Epidermal melanocyte (primary cell): ENCODE results near the gene UBXN10.

ENCODE experiments used
- DNase-seq: peaks from one replicate; pipeline ENCODE4 v3.0.0; 2011; ENCODE audit warnings: low spot score; ENCODE audit not compliant: insufficient read length

The UBXN10 gene

DNA sequence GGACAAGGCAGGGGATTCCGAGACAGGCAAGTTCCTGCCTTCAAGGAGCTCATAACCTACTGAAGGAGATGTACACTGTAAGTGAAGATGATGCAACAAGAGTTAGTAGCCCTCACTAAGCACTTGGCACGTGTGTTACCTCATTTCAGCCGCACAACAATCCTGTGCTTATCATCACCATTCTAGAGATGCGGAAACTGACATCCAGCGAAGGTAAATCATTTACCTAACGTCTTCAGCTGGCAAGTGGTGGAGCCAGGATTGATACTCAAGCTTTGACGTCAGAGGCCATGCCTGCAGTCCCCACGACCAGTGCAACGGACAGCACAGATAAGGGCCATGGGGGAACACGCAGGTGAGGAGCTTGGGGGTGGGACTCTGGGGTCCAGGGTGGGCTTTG lies 2.9 kb upstream of the UBXN10 start:
- DNase-seq, result no peak

DNA sequence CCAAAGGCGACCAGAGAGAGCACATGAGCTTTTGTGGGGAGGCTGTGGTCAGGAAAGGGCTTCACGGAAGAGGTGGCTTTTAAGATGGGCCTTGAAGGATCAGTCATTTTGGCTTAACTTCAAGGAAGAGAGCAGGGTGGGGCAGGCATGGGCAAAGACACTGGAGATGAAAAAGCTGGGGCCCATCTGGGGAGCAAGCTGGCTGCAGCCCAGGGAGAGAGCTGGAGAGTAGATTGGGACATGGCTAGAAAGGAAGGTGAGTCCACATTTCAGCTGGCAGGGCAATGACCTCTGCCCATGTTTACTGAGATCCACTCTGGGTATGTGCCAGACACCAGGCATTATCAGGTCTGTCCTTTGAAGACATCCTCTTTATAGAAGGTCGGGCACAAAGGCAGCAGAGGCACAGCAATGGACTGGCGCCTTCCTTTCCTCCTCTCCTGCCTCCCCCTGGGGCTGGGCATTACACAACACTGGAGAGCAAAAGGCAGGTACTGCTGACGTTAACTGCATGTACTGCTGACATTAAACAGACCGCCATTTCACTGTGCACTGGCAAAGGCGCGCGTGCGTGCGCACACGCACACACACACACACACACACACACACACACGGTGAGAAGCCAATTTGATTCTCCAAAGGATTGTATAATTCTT lies 2.2 kb upstream of the UBXN10 start:
- DNase-seq, result no peak

- no peak for DNase-seq
These were observed 1.4 kb upstream of the UBXN10 start for GRCh38 chr1:20184481-20184900.

DNA sequence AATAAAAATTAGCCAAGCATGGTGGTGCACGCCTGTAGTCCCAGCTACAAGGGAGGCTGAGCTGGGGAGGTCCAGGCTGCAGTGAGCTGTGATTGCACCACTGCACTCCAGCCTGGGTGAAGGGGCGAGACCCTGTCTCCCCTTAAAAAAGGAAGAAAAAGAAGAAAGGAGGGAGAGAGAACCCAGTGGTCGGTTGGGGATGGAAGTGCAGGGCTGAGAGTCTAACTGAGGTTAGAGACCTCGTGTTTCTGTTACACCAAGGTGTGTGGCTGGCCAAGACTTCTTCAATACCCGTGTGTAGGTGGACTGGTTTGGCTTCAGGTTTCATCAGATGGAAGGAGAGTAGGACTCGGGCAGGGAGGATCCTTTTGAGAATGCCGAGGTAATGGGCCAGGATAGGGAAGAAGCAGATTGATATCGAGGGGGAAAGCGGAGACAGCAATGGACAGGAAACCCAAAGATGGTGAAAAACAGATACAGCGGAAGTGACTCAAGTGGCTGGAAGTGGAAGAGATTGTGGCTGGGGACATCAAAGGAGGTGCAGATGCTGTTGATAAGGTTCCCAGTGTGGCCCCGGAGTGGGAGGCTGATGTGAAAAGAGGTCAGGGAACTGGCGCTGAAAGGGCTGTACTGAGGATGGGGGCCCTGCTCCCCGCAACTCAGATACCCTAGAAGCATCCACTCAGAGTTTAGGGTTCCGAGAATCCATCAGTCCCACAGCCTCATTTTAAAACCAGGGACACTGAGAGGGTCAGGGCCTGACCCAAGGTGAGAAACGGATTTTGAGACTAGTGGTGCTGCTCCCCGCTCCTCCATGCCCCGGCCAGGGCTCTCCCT lies 681 bp upstream of the UBXN10 start:
- DNase-seq, result no peak

- no peak for DNase-seq
These were observed 1.4 kb downstream of the UBXN10 start for GRCh38 chr1:20187103-20187812.

- no peak for DNase-seq
These were observed 2.0 kb downstream of the UBXN10 start for GRCh38 chr1:20187813-20188454.

DNA sequence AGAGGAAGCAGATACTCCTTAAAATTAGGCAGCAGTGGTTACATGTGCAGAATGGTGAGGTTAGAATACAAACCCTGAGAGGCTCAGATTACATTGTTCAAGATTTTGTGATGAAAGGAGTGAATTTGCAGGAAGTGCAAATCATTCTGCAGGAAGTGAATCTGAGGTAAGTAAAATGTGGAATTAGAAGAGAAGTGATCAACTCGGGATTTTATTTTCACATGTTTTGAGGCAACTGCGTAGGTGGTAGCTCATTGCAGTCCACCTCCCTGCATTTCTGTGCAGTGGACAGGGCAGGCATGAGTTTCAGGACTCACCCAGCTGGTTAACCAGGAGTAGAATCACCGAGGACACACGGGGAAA lies 2.5 kb downstream of the UBXN10 start:
- DNase-seq, result no peak

- DNase-seq, result no peak
These were observed 3.8 kb downstream of the UBXN10 start for GRCh38 chr1:20189664-20190063.

- no peak for DNase-seq
These were observed 4.6 kb downstream of the UBXN10 start for GRCh38 chr1:20190256-20191160.

- DNase-seq, result no peak
These were observed 5.5 kb downstream of the UBXN10 start for GRCh38 chr1:20191266-20191825.

- no peak for DNase-seq
These were observed 6.5 kb downstream of the UBXN10 start for GRCh38 chr1:20192364-20192763.

DNA sequence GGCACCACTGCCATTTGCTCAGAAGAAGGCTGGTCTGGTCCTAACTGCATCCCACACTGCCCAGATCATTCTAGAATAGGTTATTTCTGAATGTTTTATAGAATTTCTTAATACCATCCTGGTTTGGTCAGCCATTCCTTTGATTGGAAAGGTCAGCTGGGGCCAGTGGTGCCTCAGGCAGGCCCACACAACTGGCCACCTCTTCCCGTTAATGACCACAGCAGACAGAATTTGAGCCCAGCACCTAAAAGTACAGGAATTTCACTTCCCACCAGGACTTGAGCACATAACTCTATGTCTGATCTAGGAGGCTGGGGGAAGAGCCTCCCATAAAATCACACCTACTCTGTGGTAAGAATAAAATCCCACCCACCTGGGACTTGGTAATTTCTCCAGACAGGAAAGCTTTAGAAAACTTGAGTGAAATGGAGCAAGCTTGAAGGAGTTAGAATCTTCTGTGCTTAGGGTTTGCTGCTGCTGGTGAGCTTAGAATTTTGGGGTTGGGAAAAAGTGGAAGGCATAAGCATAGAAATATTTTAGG lies 7.0 kb downstream of the UBXN10 start:
- DNase-seq, result no peak

DNA sequence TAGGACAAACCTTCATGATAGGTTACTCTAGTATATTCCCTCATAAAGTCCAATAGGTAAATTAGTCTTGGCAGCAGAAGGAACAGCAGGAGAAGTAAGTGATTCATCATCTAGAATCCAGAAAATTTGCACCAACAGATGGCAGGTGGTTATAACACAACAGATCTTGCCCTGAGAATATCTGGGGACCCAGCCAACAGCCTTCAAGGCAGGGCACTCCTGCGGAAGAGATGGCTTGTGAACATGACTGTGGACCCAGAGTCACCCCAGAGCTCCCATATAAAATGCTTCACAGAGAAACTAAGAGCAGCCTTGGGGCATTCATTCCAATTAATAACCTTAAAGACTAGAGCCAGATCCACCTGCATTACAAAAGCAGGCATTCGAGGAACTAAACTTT lies 8.3 kb downstream of the UBXN10 start:
- DNase-seq, result no peak

DNA sequence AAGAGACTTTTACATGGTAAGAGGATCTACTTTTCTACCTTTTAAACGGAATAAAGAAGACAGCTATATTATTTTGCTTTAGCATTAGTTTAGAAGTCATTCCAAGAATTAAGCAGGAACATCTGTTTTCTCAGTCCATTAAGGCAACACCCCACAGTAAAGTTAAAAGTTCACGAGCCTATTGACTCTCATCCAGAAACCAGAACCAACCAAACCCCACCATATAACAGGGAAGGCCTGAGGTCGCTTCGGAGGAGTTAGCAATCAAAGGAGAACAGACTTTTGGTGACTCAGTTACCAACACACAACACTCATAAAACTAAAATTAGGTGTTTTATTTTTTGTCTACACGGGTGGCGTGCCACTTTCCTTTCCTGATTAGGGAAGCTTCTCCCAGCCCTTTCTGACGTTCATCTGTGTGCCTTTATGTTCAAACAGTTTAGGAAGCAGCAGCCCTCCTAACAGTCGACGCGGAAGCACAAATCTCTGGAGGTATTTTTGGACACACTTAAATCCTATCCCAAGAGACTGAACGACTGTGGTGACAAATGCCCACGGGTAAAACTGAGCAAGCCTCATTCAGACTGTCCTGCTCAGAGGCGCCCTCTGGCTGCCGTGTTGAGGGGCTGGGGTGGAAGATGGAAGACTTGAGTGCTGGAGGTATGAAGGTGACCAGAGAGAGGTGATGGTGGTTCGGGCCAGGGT lies 9.0 kb downstream of the UBXN10 start:
- peak; percentile 36 for DNase-seq

DNA sequence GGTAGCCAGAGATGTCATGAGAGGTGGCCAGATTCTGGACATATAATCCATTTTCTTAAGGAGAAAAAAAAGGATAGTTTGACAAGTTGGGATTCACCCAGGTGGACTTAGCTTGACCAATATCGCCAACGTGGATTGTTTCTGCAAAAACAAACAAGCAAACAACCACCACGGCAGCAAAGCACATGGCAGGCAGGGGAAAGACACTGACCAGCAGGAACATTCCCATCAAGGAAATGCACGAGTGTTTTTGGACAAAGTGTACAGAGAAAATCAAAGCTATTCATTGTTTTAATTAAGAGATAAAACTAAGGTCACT lies 9.5 kb downstream of the UBXN10 start:
- DNase-seq, result no peak

DNA sequence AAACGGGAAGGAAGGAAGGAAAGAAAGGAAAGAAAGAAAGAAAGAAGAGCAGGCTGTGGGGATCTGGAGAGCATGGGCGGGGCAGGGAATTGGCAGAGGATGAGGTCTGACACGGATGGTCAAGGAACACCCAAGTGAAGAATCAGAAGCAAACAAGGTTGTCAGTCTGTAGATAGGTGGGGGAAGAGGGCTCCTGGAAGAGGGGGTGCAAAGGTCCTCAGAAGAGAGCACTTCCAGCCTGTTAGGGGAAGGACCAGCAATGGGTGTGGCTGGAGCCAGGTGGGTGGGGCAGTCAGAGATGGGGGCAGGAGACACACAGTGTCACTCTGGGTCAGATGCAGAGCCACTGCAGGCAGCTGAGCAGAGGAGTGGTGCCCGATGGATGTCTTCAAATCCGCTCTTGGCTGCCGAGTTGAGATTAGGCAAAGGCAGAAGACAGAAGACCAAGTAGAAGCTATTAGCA lies 11.5 kb downstream of the UBXN10 start:
- DNase-seq, result no peak

- DNase-seq, result no peak
These were observed 12.4 kb downstream of the UBXN10 start for GRCh38 chr1:20198296-20198695.

GRCh38 chr1:20198918-20199317 lies 13.0 kb downstream of the UBXN10 start:
- no peak for DNase-seq

DNA sequence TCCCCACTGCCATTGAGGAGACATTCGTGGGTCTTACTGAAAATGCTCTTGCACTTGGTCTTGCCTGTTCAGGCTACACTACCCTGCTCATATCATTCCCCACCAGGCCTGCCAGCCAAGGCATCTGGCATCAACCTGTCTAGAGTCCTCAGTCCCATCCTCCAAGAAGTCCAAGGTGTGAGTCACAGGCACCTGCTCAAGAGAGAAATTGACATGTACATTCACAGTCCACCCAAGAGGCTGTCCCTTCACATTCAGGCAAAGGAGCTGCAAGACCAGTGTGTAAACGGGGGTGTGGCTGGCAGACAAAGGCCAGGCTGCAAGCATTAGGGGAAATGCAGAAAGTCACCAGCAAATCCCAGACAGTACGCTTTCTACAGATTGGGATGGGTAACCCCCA lies 13.5 kb downstream of the UBXN10 start:
- no peak for DNase-seq

- DNase-seq, result no peak
These were observed 13.9 kb downstream of the UBXN10 start for GRCh38 chr1:20199840-20200239.
